NOMO-1 treated with dmso at 0.1 percent for 144 hours (cell line): ENCODE results near the gene RXFP3.
"Not testable (repeated sequence)": the region's sequence is repeated elsewhere in the genome, so short reads cannot be mapped to it uniquely, and the experiment has no call there.

ENCODE experiments used
- DNase-seq: peaks from one replicate; lab custom pipeline; 2025; ENCODE audit not compliant: unreplicated experiment; lab: John Stamatoyannopoulos, UW

The RXFP3 gene

GRCh38 chr5:33934176-33934575 lies 2.0 kb upstream of the RXFP3 start:
- DNase-seq: no peak

- peak; percentile 16 for DNase-seq
Measured at GRCh38 chr5:33936004-33936380, 194 bp upstream of the RXFP3 start.

GRCh38 chr5:33937017-33937706 lies 976 bp downstream of the RXFP3 start:
- DNase-seq: no peak

- no peak for DNase-seq
Measured at GRCh38 chr5:33937707-33938506, 1.7 kb downstream of the RXFP3 start.

GRCh38 chr5:33938507-33938796 lies 2.3 kb downstream of the RXFP3 start:
- no peak for DNase-seq

- no peak for DNase-seq
Measured at GRCh38 chr5:33938881-33939280, 2.7 kb downstream of the RXFP3 start.

GRCh38 chr5:33939556-33940262 lies 3.5 kb downstream of the RXFP3 start:
- peak; percentile 24 for DNase-seq

- DNase-seq: no peak
Measured at GRCh38 chr5:33941090-33941489, 4.9 kb downstream of the RXFP3 start.

- DNase-seq: no peak
Measured at GRCh38 chr5:33944543-33945132, 8.5 kb downstream of the RXFP3 start.

GRCh38 chr5:33952175-33952574 lies 16.0 kb downstream of the RXFP3 start:
- DNase-seq: not testable (repeated sequence)

- DNase-seq: no peak
Measured at GRCh38 chr5:33957577-33958150, 21.5 kb downstream of the RXFP3 start.

- DNase-seq: no peak
Measured at GRCh38 chr5:33958176-33958575, 22.0 kb downstream of the RXFP3 start.

GRCh38 chr5:33964132-33964700 lies 28.0 kb downstream of the RXFP3 start:
- peak; percentile 47 for DNase-seq

- no peak for DNase-seq
Measured at GRCh38 chr5:33966805-33967204, 30.6 kb downstream of the RXFP3 start.

- no peak for DNase-seq
Measured at GRCh38 chr5:33968211-33969005, 32.2 kb downstream of the RXFP3 start.

GRCh38 chr5:33969572-33970452 lies 33.6 kb downstream of the RXFP3 start:
- peak; percentile 38 for DNase-seq

GRCh38 chr5:33973271-33973670 lies 37.1 kb downstream of the RXFP3 start:
- DNase-seq: no peak

- DNase-seq: no peak
Measured at GRCh38 chr5:33975852-33976251, 39.7 kb downstream of the RXFP3 start.

- DNase-seq: no peak
Measured at GRCh38 chr5:33976307-33976706, 40.1 kb downstream of the RXFP3 start.
